ENCODE measurements around the gene EIF6. TPM values are rescaled to one million over a fixed set of nuclear protein-coding genes. Genes with fewer than 3 reads are reported as not detected.

EIF6 gene
- polyA plus RNA-seq, 1 donor from 2014 or later: 143 TPM

- H3K9ac ChIP-seq (ENCODE audit: low read length): no peak overlapping the region
- no peaks in the 10 kb centered on the region for H3K79me2 ChIP-seq (replicated peaks; ENCODE audit: insufficient read depth, low read length)
- H3F3A ChIP-seq (ENCODE audit: insufficient read depth, low read length, poor library complexity, severe bottlenecking): no peaks in the 10 kb centered on the region
- no peaks in the 10 kb centered on the region for H3K9me2 ChIP-seq (ENCODE audit: insufficient read depth, low read length)
- H3K36me3 ChIP-seq (ENCODE audit: insufficient read depth, low read length): no peaks in the 10 kb centered on the region
- H3K27me3 ChIP-seq (ENCODE audit: insufficient read depth, low read depth, low read length): no peaks in the 10 kb centered on the region
- no peak overlapping the region for H2AFZ ChIP-seq (ENCODE audit: low read depth, low read length)
- no peak overlapping the region for H3K4me3 ChIP-seq (ENCODE audit: low read length)
- no peak overlapping the region for H3K4me2 ChIP-seq (ENCODE audit: low read length)
- H4K20me1 ChIP-seq (ENCODE audit: insufficient read depth): no peaks in the 10 kb centered on the region
- H3K27ac ChIP-seq (ENCODE audit: low read length): no peak overlapping the region
- TF ChIP-seq RAD21 (conservative IDR thresholded peaks at IDR 0.05): no peak
- no peak for TF ChIP-seq MXI1 (conservative IDR thresholded peaks at IDR 0.05; ENCODE audit: poor library complexity, severe bottlenecking)
- no peak for TF ChIP-seq POLR2AphosphoS5 (IDR thresholded peaks at IDR 0.05)
- TF ChIP-seq REST (IDR thresholded peaks at IDR 0.05; ENCODE audit: borderline replicate concordance): no peak
- no peak for TF ChIP-seq TAF1 (IDR thresholded peaks at IDR 0.05; ENCODE audit: low read depth)
- TF ChIP-seq CTCF (IDR thresholded peaks at IDR 0.05; ENCODE audit: poor library complexity, severe bottlenecking): no peak
- no peak for TF ChIP-seq SMC3 (conservative IDR thresholded peaks at IDR 0.05; ENCODE audit: poor library complexity)
- TF ChIP-seq EP300 (conservative IDR thresholded peaks at IDR 0.05; ENCODE audit: poor library complexity, severe bottlenecking): no peak
- no peak for TF ChIP-seq EZH2 (IDR thresholded peaks at IDR 0.05; ENCODE audit: borderline replicate concordance, insufficient read depth, low read length, poor library complexity, severe bottlenecking)
- H3K9me3 ChIP-seq (ENCODE audit: low read length): no peaks in the 10 kb centered on the region
Observed at GRCh38 chr20:35307666-35308653, 23.4 kb upstream of the EIF6 start.

- no peaks in the 10 kb centered on the region for H3F3A ChIP-seq (ENCODE audit: insufficient read depth, low read length, poor library complexity, severe bottlenecking)
- H2AFZ ChIP-seq (ENCODE audit: low read depth, low read length): no peak overlapping the region
- no peaks in the 10 kb centered on the region for H3K27me3 ChIP-seq (ENCODE audit: insufficient read depth, low read depth, low read length)
- H3K9me3 ChIP-seq (ENCODE audit: low read length): no peaks in the 10 kb centered on the region
- H3K9ac ChIP-seq (ENCODE audit: low read length): no peak overlapping the region
- H3K27ac ChIP-seq (ENCODE audit: low read length): no peak overlapping the region
- TF ChIP-seq EP300 (conservative IDR thresholded peaks at IDR 0.05; ENCODE audit: poor library complexity, severe bottlenecking): no peak
- TF ChIP-seq TAF1 (IDR thresholded peaks at IDR 0.05; ENCODE audit: low read depth): no peak
- peak; percentile 48 for TF ChIP-seq CTCF (IDR thresholded peaks at IDR 0.05; ENCODE audit: poor library complexity, severe bottlenecking)
- no peak for TF ChIP-seq POLR2AphosphoS5 (IDR thresholded peaks at IDR 0.05)
- peak; percentile 32 for TF ChIP-seq RAD21 (conservative IDR thresholded peaks at IDR 0.05)
- TF ChIP-seq REST (IDR thresholded peaks at IDR 0.05; ENCODE audit: borderline replicate concordance): no peak
- TF ChIP-seq EZH2 (IDR thresholded peaks at IDR 0.05; ENCODE audit: borderline replicate concordance, insufficient read depth, low read length, poor library complexity, severe bottlenecking): no peak
- peak; percentile 53 for TF ChIP-seq SMC3 (conservative IDR thresholded peaks at IDR 0.05; ENCODE audit: poor library complexity)
- H3K9me2 ChIP-seq (ENCODE audit: insufficient read depth, low read length): no peaks in the 10 kb centered on the region
- no peaks in the 10 kb centered on the region for H3K36me3 ChIP-seq (ENCODE audit: insufficient read depth, low read length)
- H3K4me2 ChIP-seq (ENCODE audit: low read length): no peak overlapping the region
- no peaks in the 10 kb centered on the region for H4K20me1 ChIP-seq (ENCODE audit: insufficient read depth)
- H3K79me2 ChIP-seq (replicated peaks; ENCODE audit: insufficient read depth, low read length): no peaks in the 10 kb centered on the region
- no peak overlapping the region for H3K4me3 ChIP-seq (ENCODE audit: low read length)
Observed at GRCh38 chr20:35306931-35307517, 22.5 kb upstream of the EIF6 start.

Measured in neural cell (in vitro differentiated cells).